HG03025 (cell line): ENCODE measurements around the gene KIF26A.

Experiments used
- ATAC-seq: cut with Tn5 transposase; IDR thresholded peaks from one replicate; pipeline ENCODE4 v1.9.1; 2021; ENCODE audit warnings: mild to moderate bottlenecking, moderate library complexity; ENCODE audit not compliant: unreplicated experiment, low FRiP score

The KIF26A gene

GRCh38 chr14:104112113-104112505, 26.3 kb upstream of the KIF26A start:
- no peak for ATAC-seq

- no peak for ATAC-seq
Measured at GRCh38 chr14:104112609-104113571, 25.5 kb upstream of the KIF26A start.

GRCh38 chr14:104113631-104114420, 24.6 kb upstream of the KIF26A start:
- no peak for ATAC-seq

GRCh38 chr14:104114421-104115130, 23.8 kb upstream of the KIF26A start:
- no peak for ATAC-seq

GRCh38 chr14:104115131-104115600, 23.2 kb upstream of the KIF26A start:
- no peak for ATAC-seq

- ATAC-seq, result no peak
Measured at GRCh38 chr14:104115691-104116287, 22.6 kb upstream of the KIF26A start.

GRCh38 chr14:104116288-104116755, 22.1 kb upstream of the KIF26A start:
- ATAC-seq, result no peak

- no peak for ATAC-seq
Measured at GRCh38 chr14:104116756-104117340, 21.5 kb upstream of the KIF26A start.

- no peak for ATAC-seq
Measured at GRCh38 chr14:104117341-104118005, 20.9 kb upstream of the KIF26A start.

GRCh38 chr14:104118006-104118844, 20.2 kb upstream of the KIF26A start:
- no peak for ATAC-seq

- no peak for ATAC-seq
Measured at GRCh38 chr14:104119119-104119487, 19.3 kb upstream of the KIF26A start.

GRCh38 chr14:104119488-104120251, 18.7 kb upstream of the KIF26A start:
- no peak for ATAC-seq

- ATAC-seq, result no peak
Measured at GRCh38 chr14:104120281-104120741, 18.1 kb upstream of the KIF26A start.

- ATAC-seq, result no peak
Measured at GRCh38 chr14:104121142-104121541, 17.2 kb upstream of the KIF26A start.

- ATAC-seq, result no peak
Measured at GRCh38 chr14:104123879-104124278, 14.5 kb upstream of the KIF26A start.

- ATAC-seq, result no peak
Measured at GRCh38 chr14:104125011-104125410, 13.4 kb upstream of the KIF26A start.

GRCh38 chr14:104126753-104127152, 11.6 kb upstream of the KIF26A start:
- no peak for ATAC-seq

GRCh38 chr14:104128981-104129380, 9.4 kb upstream of the KIF26A start:
- ATAC-seq, result no peak
